ENCODE data around the gene KRTAP10-5.

Gene KRTAP10-5

GRCh38 chr21:44530221-44530902 is 50.0 kb downstream of the KRTAP10-5 start:
- DNase-seq (ENCODE audit: low read depth in 2 of 2): no peak

- no peak for DNase-seq (ENCODE audit: low read depth in 2 of 2)
Measured at GRCh38 chr21:44529503-44530125, 50.8 kb downstream of the KRTAP10-5 start.
